GM18858 (cell line): ENCODE measurements around the gene TRIM43B.
"Not testable (repeated sequence)": the region's sequence is repeated elsewhere in the genome, so short reads cannot be mapped to it uniquely, and the experiment has no call there.

Source experiments
- ATAC-seq: cut with Tn5 transposase; IDR thresholded peaks from one replicate; pipeline ENCODE4 v1.9.1; 2021; ENCODE audit not compliant: unreplicated experiment

The TRIM43B gene

GRCh38 chr2:95484654-95485053 is at the start of gene TRIM43B:
Gene TRIM43B, minus strand, starts transcription at chr2:95484754. Its CDS starts 2,040 bp downstream, at chr2:95482714.
- ATAC-seq: not testable (repeated sequence)

GRCh38 chr2:95531254-95531771 is 46.8 kb upstream of the TRIM43B start:
- no peak for ATAC-seq

GRCh38 chr2:95530734-95531133 is 46.2 kb upstream of the TRIM43B start:
- peak; percentile 77 for ATAC-seq

GRCh38 chr2:95526360-95527341 is 42.1 kb upstream of the TRIM43B start:
- peak; percentile 38 for ATAC-seq

GRCh38 chr2:95525294-95526035 is 40.9 kb upstream of the TRIM43B start:
- ATAC-seq: no peak

- no peak for ATAC-seq
These were observed 39.6 kb upstream of the TRIM43B start for GRCh38 chr2:95524195-95524594.

GRCh38 chr2:95514718-95515117 is 30.2 kb upstream of the TRIM43B start:
- ATAC-seq: no peak

GRCh38 chr2:95514226-95514625 is 29.7 kb upstream of the TRIM43B start:
- not testable (repeated sequence) for ATAC-seq

- no peak for ATAC-seq
These were observed 24.9 kb upstream of the TRIM43B start for GRCh38 chr2:95509408-95509807.

GRCh38 chr2:95505222-95505621 is 20.7 kb upstream of the TRIM43B start:
- ATAC-seq: no peak

- no peak for ATAC-seq
These were observed 16.3 kb upstream of the TRIM43B start for GRCh38 chr2:95500854-95501253.

- ATAC-seq: not testable (repeated sequence)
These were observed 7.5 kb upstream of the TRIM43B start for GRCh38 chr2:95492076-95492475.

- ATAC-seq: not testable (repeated sequence)
These were observed 9.5 kb downstream of the TRIM43B start for GRCh38 chr2:95475025-95475424.

GRCh38 chr2:95467984-95468383 is 16.6 kb downstream of the TRIM43B start:
- ATAC-seq: not testable (repeated sequence)

GRCh38 chr2:95466572-95466971 is 18.0 kb downstream of the TRIM43B start:
- not testable (repeated sequence) for ATAC-seq

- ATAC-seq: not testable (repeated sequence)
These were observed 21.3 kb downstream of the TRIM43B start for GRCh38 chr2:95463292-95463691.

- ATAC-seq: not testable (repeated sequence)
These were observed 39.2 kb downstream of the TRIM43B start for GRCh38 chr2:95445317-95445716.

GRCh38 chr2:95442474-95443099 is 42.0 kb downstream of the TRIM43B start:
- ATAC-seq: not testable (repeated sequence)

GRCh38 chr2:95435872-95436209 is 48.7 kb downstream of the TRIM43B start:
- ATAC-seq: not testable (repeated sequence)

GRCh38 chr2:95435162-95435871 is 49.2 kb downstream of the TRIM43B start:
- not testable (repeated sequence) for ATAC-seq
